NCI-H460 (cell line): ENCODE measurements around the gene CDH23. TPM values are rescaled to one million over a fixed set of nuclear protein-coding genes. Genes with fewer than 3 reads are reported as not detected.
"Not testable (repeated sequence)": the region's sequence is repeated elsewhere in the genome, so short reads cannot be mapped to it uniquely, and the experiment has no call there.

Experiments
- DNase-seq: peaks from one replicate; pipeline ENCODE4 v3.0.0-alpha.2; 2016; ENCODE audit warnings: low read depth; ENCODE audit errors: extremely low read depth
- small RNA-seq, 2 experiments: library from RNA; depleted of rRNA; stranded (forward); fragments of <200 nt; gene quantifications; one replicate each; pipeline ENCODE3, GENCODE V24; 2014
- total RNA-seq: library from RNA; depleted of rRNA; stranded (reverse); fragments of >200 nt; shearing (Covaris generic); gene quantifications from 2 replicates; pipeline ENCODE4 v1.2.3, GENCODE V29; 2014; rRNA removed

The CDH23 gene
- total RNA-seq, 1 experiment from 2014 or later, result under 0.01 TPM

GRCh38 chr10:71850743-71851464, 454.2 kb downstream of the CDH23 start, which contains the start of gene PSAP:
Gene PSAP (minus strand): TSS chr10:71851251. CDS start chr10:71851221, 30 bp downstream.
- DNase-seq, result peak; percentile 99

GRCh38 chr10:71851465-71852095, 454.9 kb downstream of the CDH23 start:
- DNase-seq, result not testable (repeated sequence)

GRCh38 chr10:71852355-71852937, 455.7 kb downstream of the CDH23 start:
- no peak for DNase-seq

GRCh38 chr10:71854031-71854430, 457.3 kb downstream of the CDH23 start:
- DNase-seq, result no peak

- no peak for DNase-seq
Measured at GRCh38 chr10:71856619-71857018, 459.9 kb downstream of the CDH23 start.

GRCh38 chr10:71857934-71858890, 461.5 kb downstream of the CDH23 start:
- no peak for DNase-seq

- peak; percentile 98 for DNase-seq
Measured at GRCh38 chr10:71860243-71861029, 463.7 kb downstream of the CDH23 start.

GRCh38 chr10:71863203-71863602, 466.5 kb downstream of the CDH23 start:
- no peak for DNase-seq

- no peak for DNase-seq
Measured at GRCh38 chr10:71864911-71865361, 468.2 kb downstream of the CDH23 start.

Small RNAs within 50 kb of the gene (small RNA-seq; reads per million reads assigned to genes)
- gene MIR7152 (0 reads per million in 2 experiments), gene RNU7-38P (0 to 0.06 reads per million in 2 experiments)

Other genes starting within 250 kb of the CDH23 start
- 50.9 and 55.2 TPM in 2 replicates for gene UNC5B, start 184.3 kb upstream of the CDH23 start, total RNA-seq
- 3.8 and 4.1 TPM in 2 replicates for gene SLC29A3, start 77.7 kb upstream of the CDH23 start, total RNA-seq